ENCODE results near the gene UNC93A. TPM values are rescaled to one million over a fixed set of nuclear protein-coding genes. Genes with fewer than 3 reads are reported as not detected.

UNC93A gene
- polyA plus RNA-seq, 3 donors, result not detected

DNA sequence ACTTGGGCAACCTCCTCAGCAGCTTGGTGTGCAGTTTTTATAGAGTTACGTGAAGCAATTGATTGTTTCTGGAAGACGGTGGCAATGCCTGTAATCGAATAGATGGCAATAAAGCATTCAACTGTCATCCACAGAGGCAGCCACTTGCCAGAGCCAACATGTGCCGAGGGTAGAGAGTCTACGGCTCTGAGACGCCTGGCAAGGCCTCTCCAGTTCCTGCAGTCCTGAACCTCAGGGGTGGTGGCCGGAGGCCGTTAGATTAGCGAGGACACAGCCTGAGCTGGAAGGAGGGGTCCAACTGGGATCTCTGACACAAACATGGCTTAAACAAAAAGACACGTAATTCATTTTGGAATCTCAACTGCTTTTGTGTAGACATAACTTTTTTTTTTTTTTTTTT is 33.0 kb downstream of the UNC93A start:
- 79 to 90% (median 88%) methylated on average over 10 of the region's 10 CpGs for WGBS, 3 donors
- H3K27ac ChIP-seq (ENCODE audit: low read depth, low read length), result no peak overlapping the region

DNA sequence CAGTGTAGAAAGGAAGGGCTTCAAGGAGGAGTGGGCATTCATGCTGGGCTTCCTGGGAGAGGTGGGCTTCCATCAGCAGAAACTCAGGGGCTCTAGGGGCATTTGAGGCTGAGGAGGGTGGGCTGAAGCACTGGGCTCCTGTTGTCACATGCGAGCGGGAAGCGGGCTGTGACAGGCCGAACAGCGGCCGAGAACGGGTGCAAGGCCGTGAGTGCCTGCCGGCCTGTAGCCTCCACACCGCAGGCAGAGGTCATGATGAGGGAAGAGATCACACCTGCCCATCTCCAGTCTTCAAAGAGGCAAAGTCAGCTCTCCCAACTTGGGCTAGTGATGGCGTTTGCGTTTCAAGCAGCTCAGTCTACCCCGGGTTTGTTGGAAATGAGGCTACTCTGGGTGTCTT is 34.7 kb downstream of the UNC93A start:
- H3K27ac ChIP-seq (ENCODE audit: low read depth, low read length), result no peak overlapping the region
- 90 to 99% (median 97%) methylated on average over 13 of the region's 13 CpGs for WGBS, 3 donors

DNA sequence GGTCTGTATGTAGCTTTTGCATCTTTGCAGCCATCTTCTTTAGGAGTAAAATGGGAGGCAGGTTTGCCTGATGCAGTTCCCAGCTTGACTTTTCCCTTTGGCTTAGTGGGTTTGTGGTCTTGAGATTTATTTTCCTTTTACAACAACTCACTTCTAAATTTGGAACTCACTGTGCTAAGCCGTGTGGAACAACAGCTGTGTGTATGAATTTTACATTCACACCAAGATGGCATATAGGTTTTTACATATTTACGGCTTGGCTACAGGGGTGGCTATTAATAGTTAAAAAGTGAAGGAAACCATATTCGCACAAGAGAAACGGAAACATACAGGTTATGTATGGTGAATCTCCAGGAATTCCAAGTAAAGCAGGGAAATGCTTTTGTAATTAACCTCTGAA is 36.3 kb downstream of the UNC93A start:
- 53 to 64% (median 56%) methylated on average over 4 of the region's 4 CpGs for WGBS, 3 donors

DNA sequence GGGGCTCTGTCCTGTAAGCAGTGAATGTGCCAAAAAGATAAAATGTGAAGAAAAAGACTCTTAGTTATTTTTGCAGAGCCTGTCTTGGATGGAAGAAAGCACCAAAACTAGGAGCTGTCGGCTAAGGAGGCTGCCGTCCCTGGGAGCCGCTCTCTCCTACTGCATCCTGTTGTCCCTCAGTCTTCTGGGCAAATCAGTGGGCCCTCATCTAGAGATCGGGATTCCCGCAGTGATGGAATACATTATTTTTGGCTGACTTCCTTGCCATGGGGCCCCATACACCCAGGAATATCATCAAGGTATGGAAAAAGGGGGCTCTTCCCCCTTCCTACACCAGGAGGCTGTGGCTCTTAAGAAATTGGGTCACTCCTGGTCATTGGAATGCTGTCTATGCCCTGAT is 37.0 kb downstream of the UNC93A start:
- 90 to 93% (median 92%) methylated on average over 5 of the region's 5 CpGs for whole genome bisulfite sequencing, 3 donors
- no peak overlapping the region for H3K27ac ChIP-seq (ENCODE audit: low read depth, low read length)

More for the DNA sequence above, 36.3 kb downstream of the UNC93A start:
- no peak overlapping the region for H3K27ac ChIP-seq (ENCODE audit: low read depth, low read length)

DNA sequence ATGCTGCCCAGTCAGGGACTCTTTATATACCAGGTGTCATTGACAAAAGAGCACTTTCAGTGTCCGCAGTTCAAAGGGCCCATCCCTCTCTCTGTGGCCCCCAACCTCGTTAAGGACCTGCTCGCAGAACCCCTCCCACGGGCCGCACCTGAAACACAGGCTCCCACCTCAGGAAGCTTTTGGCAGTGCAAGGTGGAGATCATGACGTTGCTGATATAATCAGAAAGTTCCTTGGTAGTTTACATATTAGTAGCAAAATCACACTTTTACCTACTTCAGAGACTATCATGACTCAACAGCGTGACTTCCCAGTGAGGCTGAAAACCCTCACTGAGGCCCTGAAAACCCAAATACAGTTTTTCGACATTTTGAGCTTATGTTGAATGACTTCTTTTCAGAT is 37.9 kb downstream of the UNC93A start:
- WGBS, 3 donors, result 74 to 78% (median 74%) methylated on average over 8 of the region's 8 CpGs
- H3K27ac ChIP-seq (ENCODE audit: low read depth, low read length), result no peak overlapping the region

DNA sequence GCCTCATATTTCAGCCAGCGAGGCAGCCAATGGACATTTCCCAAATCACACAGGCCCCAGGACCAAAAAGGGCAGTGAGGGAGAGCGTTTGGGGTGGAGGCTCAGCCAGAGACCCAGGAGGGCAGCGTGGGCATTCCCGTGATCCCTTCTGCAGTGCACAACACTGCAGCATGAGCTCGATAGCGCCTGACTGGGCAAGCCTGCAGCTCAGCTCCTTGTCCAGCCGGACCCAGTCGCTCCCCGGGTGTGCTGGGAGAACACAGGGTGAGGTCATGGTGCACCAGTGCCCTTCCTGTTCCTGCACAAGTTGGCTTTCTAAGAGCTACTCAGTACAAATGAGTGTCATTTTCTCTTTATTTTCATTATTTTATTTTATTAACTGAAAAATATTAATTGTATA is 39.6 kb downstream of the UNC93A start:
- WGBS, 3 donors, result 82 to 85% (median 84%) methylated on average over 9 of the region's 9 CpGs
- no peak overlapping the region for H3K27ac ChIP-seq (ENCODE audit: low read depth, low read length)

DNA sequence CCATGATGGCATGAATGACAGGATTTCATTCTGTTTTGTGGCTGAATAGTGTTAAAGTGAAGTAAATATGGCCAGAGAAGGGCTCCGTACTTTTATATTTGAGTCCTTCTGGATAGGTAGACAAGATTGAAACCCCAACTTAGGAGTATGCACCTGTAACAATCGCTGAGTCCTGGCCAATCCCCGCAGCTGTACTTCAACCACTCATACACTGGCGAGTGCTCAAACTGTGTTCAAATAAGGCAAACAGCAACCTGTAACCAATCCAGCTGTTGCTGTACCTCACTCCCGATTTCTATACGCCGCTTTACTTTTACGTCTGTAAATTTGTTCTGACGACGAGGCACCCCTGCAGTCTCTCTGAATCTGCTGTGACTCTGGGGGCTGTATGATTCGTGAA is 40.5 kb downstream of the UNC93A start:
- 71 to 83% (median 79%) methylated on average over 11 of the region's 11 CpGs for WGBS, 3 donors
- no peak overlapping the region for H3K27ac ChIP-seq (ENCODE audit: low read depth, low read length)

DNA sequence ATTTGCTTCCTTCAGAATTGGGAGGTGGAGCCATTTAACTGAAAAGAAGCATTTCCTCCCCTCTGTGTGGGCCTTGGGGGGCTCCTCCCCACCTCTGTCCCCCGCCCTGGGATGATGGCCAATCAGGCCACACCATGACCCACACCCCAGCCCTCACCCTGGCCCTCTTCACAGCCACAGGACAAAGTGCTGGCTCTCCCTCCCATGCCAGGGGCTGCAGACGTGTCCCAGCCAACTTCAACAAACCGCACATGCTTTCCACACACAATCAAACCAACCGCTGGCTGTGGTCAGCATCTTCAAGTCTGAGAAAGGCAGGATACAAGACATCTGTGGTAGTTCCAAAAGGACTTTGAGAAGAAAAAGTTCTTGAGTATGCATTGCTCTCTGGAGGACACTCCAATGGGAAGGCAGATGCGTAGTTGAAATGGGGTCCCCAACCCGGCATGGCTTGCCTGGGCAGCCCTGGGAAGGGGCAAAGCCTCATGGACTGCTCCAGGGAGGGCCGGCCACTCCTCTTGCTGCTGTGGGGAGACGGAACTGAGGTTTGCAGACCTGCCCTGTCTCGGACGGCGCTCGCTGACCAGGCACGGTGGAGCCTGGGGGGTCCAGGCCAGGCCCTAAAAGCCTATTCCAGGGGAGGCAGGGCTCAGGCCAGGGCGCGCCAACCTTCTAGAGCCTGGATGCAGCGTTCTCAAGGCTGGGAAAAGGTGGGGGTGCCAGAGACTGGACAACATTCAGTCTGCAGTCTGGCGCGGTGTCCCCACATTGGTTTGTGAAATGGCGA is 45.9 kb downstream of the UNC93A start:
- no peak overlapping the region for H3K27ac ChIP-seq (ENCODE audit: low read depth, low read length)
- 91 to 92% (median 92%) methylated on average over 19 of the region's 19 CpGs for WGBS, 3 donors

DNA sequence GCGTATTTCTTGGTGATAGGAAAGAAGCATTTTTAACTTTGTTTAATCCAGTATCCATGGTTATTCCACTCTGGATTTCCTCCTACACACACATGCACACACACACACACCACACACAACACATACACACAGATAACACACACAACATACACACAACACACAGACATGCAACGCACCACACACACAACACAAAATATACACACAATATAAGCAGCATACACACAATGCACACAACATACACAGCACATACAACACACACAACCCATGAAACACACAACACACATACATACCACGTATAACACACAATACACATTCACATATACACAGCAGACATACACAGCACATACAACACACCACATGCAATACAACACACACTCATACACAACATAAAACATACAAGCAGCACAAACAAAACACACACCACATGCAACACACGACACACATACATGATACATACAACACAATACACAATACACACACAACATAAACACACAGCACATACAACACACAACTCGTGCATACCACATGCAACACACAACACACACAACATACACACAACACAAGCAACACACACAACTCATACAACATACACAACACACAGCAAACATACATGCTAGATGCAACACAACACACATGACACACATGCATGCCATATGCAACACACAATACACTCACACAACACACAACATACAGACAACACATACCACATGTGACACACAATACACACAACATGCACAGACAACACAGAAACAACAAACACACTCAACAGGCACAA is 46.7 kb downstream of the UNC93A start:
- 89 to 93% (median 91%) methylated on average over 5 of the region's 5 CpGs for WGBS, 3 donors
- no peak overlapping the region for H3K27ac ChIP-seq (ENCODE audit: low read depth, low read length)

DNA sequence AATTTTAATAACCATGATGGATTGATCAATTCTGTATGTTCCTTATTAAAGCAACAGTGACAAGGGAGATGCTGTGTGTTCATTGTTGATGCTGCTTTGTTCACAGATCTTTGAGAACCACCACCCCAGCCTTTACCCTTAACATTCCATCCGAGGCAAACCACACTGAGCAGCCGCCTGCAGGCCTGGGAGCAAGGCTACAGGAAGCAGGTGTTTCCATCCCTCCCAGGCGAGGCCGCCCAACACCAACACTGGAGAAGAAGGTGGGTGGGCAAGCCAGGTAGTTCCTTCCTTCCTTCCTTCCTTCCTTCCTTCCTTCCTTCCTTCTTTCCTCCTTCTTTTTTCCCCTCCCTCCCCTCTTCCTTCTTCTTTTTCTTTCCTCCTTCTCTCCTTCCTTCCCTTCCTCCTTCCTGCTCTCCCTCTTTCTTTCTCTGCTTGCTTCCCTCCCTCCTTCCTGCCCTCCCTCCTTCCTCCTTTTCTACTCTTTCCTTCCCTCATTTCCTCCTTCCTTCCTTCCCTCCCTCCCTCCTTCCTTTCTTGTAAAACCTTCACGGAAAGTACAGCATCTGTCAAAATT is 47.5 kb downstream of the UNC93A start:
- 37 to 50% (median 38%) methylated on average over 5 of the region's 5 CpGs for WGBS, 3 donors

DNA sequence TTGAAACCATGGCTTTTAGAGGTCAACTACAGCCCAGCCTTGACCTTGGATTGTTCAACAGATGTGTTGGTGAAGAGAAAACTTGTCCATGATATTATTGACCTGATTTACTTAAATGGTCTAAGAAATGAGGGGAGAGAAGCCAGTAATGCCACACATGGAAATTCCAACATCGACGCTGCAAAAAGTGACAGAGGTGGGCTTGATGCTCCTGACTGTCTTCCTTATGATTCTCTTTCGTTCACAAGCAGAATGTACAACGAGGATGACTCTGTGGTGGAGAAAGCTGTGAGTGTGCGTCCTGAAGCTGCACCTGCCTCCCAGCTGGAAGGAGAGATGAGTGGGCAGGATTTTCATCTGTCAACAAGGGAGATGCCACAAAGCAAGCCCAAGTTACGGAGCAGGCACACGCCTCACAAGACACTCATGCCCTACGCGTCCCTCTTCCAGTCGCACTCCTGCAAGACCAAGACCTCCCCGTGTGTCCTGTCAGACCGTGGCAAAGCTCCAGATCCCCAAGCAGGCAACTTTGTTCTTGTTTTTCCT is 50.0 kb downstream of the UNC93A start:
- WGBS, 3 donors, result 54 to 76% (median 74%) methylated on average over 12 of the region's 12 CpGs
- no peak overlapping the region for H3K27ac ChIP-seq (ENCODE audit: low read depth, low read length)

More for the DNA sequence above, 47.5 kb downstream of the UNC93A start:
- no peak overlapping the region for H3K27ac ChIP-seq (ENCODE audit: low read depth, low read length)

DNA sequence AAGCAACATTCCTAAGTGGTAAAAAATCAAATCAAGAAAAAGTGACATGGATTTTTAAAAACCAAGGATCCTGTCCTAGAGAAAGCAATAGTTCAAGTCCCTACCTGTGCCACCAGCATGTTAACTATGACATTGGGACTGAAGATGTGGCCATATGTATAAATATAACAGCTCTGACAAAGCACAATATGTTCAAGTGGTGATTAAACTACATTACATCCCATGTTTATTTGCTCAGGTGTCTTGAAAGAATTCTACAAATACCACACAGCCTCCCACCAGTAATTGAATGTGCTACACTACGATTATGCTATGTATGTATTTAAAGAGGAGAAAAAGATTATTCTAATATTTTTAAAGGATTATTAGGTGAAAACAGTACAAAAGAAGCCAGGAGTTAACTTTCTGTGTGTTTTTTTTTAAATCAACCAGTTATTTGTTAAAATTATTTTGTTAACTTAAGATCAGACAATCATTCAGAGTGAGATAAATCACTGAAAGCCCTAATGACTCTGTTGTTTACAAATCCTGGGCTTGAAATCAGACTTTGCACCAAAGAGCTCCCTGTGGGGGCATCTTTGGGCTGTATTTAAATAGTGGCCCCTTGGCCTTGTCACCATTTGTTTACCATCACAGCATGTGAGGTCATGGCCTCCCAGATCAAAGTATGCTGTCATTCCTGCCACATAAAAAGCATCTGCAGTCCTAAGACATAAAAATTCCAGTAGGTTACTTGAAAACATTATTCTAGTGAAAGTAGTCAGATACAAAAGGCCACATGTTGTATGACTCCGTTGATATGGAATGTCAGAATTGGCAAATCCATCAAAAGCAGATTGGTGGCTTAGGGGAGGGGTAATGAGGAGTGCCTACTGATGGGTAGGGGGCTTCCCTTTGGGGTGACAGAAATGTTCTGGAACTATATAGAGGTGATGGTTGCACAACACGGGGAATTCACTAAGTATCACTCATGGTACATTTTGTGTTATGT is 50.8 kb downstream of the UNC93A start:
- 46 to 66% (median 64%) methylated on average over 3 of the region's 3 CpGs for WGBS, 3 donors
- no peak overlapping the region for H3K27ac ChIP-seq (ENCODE audit: low read depth, low read length)

DNA sequence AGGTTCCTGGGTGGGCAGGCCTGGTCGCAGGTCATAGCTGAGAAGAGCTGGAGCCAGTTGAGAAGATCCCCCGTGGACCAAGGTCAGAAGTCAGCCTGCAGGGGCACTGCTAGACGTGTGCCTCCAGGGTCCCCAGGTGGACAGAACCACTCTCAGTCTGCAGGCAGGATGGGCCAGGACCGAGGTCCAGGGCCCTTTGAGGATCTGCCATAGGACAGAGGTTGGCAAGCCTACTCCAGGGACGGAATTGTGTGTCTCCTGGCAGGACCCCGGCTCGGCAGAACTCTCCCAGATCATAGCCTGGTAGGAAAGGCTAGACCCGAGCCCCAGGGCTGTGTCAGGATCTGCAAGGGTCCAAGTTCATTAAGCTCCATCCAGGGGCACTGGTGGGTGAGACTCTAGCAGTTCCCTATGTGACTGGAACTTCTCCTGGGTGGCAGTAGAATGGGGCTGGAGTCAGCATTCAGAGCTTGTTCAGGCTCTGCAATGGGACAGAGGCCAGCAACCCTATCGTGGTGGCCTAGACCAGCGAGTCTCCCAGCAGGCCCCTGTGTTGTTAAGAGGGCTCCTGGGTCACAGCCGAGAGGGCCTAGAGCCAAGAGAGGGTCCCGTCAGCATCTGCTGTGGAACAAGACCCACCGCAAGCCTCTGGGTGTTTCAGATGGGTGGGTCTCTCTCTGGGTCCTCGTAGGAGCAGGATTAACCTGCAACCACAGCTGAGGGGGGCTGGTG is 51.9 kb downstream of the UNC93A start:
- WGBS, 3 donors, result 83 to 88% (median 87%) methylated on average over 14 of the region's 14 CpGs
- no peak overlapping the region for H3K27ac ChIP-seq (ENCODE audit: low read depth, low read length)

DNA sequence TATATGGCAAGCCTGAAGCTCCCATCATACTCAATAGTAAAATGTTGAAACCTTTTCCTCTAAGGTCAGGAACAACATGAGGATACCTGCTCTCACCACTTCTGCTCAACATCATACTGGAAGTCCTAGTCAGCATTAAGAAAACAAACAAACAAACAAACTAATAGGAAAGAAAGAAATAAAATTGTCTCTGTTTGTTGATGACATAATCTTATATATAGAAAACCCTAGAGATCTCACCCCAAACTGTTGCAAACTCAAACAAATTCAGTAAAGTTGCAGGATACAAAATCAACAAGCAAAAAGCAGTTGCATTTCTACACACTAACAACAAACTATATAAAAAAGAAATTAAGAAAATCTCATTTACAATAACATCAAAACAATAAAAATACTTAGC is 54.2 kb downstream of the UNC93A start:
- no peak overlapping the region for H3K27ac ChIP-seq (ENCODE audit: low read depth, low read length)

DNA sequence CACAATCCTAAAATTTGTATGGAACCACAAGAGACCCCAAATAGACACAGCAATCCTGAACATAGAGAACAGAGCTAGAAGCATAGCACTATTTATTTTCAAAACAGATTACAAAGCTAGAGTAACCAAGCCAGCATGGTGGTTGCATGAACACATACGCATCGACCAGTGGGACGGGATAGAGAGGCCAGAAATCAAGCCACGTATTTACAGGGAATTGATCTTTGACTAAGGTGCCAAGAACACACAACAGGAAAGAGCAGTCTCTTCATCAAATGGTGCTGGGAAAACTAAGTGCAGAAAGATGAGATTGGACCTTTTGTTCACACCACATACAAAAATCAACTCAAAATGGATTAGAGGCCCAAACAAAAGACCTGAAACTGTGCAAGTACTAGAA is 54.8 kb downstream of the UNC93A start:
- H3K27ac ChIP-seq (ENCODE audit: low read depth, low read length), result no peak overlapping the region
- WGBS, 3 donors, result 72 to 89% (median 85%) methylated on average over 4 of the region's 4 CpGs

DNA sequence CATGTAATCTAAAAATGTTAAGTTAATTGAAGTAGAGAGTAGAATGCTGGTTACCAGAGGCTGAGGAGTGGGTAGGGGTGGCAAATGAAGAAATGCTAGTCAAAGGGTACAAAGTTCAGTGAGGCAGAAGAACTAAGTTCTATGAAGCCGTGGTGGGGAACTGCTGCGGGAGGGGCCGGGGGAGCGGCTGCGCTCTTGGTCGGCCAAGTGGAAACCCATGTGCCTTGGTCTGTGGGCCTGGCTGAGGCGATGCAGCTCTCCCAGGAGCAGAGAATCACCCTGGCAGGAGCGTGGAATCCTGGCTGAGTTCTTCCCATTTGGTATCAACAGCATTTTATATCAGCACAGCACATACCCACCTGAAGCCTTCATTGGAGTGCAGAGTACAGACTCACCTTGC is 56.1 kb downstream of the UNC93A start:
- WGBS, 3 donors, result 91 to 96% (median 92%) methylated on average over 8 of the region's 8 CpGs
- H3K27ac ChIP-seq (ENCODE audit: low read depth, low read length), result no peak overlapping the region

DNA sequence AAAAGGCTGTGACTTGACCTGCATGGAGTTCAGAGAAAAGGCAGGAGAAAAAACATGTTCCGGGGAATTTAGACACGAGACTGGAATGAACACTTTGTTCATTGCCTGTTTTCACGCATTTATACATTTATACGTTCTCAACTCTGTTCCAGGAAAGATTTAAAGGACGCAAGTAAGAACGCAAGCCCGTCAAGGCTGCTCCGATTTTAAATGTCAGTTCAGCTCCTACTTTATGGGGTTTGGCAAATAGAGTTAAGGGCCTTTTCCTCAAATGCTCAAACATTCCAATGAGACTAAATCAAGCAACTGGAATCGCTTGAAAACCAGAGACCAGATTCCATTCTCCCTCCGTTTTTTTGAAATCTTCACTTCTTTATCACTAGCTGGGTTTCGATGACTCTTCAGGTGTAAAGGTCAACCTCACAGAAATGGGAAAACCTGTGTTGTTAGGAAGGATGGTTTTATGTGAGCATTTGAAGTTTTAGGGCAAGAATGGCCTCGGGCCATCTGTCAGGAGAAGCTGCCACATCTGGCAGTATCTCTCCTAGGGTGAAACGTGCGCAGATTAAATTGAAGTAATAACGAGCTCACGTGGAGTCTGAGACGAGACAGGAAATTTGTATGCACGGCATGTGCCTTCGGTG is 58.6 kb downstream of the UNC93A start:
- WGBS, 3 donors, result 47 to 57% (median 52%) methylated on average over 19 of the region's 19 CpGs

More for the DNA sequence above, 58.6 kb downstream of the UNC93A start:
- H3K27ac ChIP-seq (ENCODE audit: low read depth, low read length), result no peak overlapping the region

Measured in adipose tissue (tissue), 3 donors.